ENCODE results near the gene JMJD8.

DNA sequence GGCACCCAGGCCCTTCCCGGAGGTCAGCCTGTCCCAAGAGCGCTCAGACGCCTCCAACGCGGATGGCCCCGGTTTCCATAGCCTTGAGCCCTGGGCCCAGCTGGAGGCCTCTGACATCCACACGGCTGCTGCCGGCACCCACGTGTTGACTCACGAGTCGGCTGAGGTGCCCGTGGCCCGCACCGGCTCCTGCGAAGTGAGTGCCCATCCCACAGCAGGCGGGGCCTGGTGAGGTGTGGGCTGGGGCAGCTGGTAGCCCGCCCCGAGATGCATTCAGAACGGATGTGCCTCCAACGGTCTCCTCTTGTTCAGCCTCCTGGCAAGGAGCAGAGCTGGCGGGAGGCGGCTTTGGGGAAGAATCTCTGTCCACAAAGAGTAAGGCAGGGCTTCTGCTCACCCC lies 32.3 kb downstream of the JMJD8 start:
- no peak for TF ChIP-seq POLR2AphosphoS5 (IDR thresholded peaks at IDR 0.05)
- TF ChIP-seq POLR2A (IDR thresholded peaks at IDR 0.05), result no peak
- TF ChIP-seq EP300 (IDR thresholded peaks at IDR 0.05), result no peak
- TF ChIP-seq CTCF (IDR thresholded peaks at IDR 0.05), result no peak
